HG03039 (cell line): ENCODE data around the gene MGAT4A.
"Not testable (repeated sequence)": the region's sequence is repeated elsewhere in the genome, so short reads cannot be mapped to it uniquely, and the experiment has no call there.

Source experiments
- ATAC-seq: cut with Tn5 transposase; IDR thresholded peaks from one replicate; pipeline ENCODE4 v1.9.1; 2021; ENCODE audit warnings: mild to moderate bottlenecking, moderate library complexity; ENCODE audit not compliant: unreplicated experiment

MGAT4A gene

DNA sequence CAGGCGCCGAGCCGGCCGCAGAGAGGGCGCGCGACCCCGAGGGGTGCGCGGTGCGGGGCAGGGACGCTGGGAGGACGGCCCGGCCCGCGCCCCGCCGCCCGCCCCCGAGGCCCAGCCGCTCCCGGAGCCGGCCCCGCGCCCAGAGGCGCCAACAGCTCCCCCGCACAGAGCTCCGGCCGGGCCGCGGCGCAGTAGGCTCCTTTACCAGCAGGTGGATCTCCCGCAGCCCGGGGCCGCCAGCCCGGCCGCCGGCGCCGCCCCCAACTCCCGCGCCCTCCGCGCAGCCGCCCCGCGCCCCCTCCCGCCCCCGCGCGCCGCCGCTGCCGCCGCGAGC, 258 bp downstream of the MGAT4A start:
- ATAC-seq: peak; percentile 47

DNA sequence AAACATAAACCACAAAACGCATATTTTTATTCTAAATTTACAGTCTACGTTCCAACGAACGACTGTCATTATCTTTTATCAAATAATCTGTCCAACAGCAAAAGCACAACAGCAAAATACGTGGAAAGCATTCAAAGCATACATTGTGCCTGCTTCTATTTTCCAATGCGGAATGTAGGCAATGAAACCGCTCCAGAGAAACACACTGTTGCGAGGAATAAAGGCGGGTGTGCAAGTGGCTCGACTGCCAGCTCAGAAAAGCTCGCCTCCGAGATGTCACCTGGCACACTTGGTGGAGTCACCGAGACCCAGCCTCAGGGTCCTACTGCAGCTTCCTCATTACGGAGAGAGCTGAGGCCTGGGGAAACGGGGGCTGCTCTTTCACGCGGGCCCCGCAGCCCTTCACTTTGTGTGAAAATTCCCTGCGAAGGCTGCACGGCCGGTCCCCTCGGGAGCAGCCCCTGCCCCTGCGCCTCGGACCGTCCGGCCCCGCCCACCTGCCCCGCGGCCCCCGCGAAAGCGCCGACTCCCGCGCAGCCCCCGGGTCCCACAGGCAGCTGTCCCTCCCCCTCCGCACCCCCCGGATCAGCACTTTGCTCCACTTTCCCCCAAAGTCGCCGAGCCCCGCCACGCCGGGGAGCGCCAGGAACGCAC, 752 bp downstream of the MGAT4A start:
- no peak for ATAC-seq

DNA sequence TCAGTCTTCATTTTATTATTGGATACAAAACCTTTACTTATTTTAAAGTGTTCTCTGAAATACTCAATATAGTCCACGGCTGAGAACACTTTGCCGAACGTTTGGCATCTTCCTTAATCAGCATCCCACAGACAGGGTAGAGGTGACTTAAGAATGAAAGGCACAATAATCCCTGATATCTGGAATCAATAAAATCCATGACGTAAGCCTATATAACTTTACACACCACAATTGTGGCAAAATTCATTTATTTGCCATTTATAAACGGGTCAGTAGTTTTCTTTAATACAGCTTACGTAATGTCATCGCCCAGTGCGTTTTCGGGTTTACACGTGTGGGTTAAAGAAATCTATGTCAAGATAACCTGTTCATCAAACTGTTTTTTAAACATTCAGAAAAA, 1.3 kb downstream of the MGAT4A start:
- no peak for ATAC-seq

DNA sequence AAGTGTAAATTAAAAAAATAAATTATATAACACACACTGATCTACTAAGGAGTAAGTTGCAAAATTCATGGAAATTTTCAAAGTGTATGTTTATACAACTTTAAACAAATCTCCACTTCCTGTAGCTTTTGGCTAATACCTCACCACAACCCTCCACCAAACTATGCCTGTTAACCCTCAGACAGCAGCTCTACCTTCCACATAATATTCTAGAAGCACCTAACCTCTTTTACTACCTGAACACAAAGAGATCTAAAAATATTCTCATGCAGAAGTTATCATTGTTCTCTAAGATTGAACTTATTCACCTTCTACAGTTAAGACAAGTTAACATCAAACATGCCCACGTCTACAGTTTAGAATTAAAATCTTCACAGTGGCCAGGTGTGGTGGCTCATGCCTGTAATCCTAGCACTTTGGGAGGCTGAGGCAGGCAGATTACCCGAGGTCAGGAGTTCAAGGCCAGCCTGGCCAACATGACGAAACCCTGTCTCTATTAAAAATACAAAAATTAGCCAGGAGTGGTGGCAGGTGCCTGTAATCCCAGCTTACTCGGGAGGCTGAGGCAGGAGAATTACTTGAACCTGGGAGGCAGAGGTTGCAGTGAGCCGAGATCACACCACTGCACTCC, 2.7 kb downstream of the MGAT4A start:
- ATAC-seq: not testable (repeated sequence)

DNA sequence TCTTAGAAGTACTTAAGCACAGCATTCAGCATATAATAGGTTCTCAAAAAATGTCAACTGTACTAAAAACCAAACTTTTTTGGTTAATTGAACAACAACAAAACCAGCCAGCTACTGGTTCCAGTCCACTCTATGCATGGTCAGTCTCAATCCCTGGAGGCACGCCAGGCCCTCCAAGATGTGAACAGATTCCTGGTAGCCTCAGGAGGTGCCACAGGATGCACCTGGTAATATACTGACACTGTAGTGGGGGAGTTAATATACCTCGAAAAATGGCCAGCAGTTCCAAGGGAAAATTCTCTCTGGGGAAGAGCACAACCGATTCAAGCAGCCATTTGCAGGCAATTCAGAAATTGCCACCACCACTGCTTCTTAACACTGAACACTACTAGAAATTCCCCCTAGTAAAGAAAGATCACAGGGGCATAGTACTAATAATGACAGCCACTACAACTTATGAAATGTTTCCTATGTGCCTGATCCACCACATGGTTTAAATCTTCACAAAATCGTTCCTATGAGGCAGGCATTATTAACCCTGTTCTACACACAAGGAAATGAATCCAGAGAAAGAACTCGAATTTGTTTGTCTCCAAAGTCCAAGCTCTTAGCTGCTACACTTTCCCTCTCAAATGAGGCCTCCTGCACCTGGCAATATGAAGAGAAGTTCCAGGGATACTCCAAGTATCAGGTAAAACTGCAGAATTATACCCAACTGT, 3.4 kb downstream of the MGAT4A start:
- ATAC-seq: no peak

DNA sequence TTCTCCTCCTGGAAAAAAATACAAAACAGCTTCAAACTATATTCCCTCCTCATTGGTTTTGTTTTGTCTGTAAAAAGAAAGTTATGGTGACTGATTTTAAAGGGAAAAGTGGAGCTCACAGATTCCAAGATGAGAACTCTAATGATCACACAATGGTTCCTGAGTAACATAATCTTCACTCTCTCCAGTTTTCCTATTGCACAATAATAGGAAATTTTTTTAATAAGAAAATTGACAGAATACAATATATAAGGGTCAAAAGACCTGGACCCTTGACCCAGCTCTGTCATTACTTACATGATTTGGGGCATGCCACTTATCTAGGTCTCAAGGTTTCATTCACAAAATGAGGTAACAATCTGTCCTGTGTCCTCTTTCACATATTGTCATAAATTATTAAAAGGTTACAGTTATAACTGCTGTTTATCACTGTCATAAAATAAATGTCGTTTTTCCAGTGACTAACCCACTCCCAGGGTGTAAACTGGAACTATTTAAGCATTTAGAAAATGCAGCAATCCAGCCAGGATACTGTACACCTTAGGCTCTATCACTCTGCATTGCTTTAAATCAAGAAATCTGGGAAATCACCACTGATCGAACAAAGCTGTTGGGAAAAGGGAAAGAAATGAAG, 4.1 kb downstream of the MGAT4A start:
- ATAC-seq: no peak

DNA sequence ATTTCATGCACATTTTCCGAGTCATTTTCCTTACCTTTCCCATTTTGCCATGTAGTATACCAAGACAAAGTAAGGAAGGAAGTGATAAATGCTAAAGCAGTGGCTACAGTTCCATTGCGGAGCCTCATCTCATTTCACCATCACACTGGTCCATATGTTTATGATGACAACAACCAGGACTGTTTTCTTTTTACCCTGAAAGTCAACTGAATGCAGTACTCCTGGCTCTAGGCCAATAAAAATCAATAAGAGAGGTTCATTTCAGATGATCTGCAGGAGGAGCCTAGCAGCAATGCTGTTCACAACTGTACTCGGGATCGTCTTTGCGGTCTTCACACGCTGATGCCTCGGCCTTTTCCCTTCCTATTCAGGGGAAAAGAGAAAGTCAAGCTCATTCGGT, 4.7 kb downstream of the MGAT4A start:
- no peak for ATAC-seq

DNA sequence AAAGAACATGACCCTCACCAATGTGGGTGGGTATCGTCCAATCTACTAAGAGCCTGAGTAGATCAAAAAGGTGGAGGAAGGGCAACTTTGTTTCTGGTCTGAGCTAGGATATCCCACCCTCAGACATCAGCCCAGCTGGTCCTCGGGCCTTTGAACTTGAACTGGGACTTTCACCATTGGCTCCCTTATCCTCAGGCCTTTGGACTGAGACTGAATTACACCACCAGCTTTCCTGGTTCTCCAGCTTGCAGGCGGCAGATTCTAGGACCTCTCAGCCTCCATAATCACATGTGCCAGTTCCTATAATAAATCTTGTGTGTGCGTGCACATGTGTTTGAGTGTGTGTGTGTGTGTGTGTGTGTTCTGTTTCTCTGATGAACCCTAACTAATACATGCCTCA, 10.6 kb downstream of the MGAT4A start:
- ATAC-seq: no peak

DNA sequence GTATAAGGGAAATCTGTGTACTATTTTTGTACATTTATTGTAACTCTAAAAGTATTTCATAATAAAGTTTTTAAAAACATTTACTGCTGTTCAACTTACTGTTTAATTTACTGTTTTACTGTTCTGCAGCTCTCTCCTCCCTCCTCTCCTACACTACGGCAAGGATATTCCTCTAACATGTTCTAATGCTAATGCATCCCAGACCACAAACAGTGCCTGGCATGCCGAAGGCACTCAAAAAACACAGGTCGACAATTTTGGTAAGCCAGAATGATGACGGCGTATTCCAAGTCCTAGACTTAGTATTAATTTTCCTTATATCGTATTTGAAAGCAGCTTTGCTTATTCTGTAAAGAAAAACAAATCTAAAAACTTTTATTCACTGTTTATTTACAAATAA, 13.3 kb downstream of the MGAT4A start:
- ATAC-seq: no peak

DNA sequence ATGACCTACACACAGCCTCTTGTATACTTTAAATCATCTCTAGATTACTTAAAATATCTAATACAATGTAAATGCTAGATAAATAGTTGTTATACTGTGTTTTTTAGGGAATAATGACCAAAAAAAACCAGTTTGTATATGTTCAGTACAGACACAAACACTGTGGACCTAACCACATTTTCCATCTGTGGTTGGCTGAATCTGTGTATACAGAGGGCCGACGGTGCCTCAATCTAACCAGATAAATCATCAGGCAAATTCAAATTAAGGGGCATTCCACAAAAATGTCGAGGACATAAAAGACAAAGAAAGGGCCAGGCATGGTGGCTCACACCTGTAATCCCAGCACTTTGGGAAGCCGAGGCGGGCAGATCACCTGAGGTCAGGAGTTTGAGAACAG, 14.1 kb downstream of the MGAT4A start:
- no peak for ATAC-seq

DNA sequence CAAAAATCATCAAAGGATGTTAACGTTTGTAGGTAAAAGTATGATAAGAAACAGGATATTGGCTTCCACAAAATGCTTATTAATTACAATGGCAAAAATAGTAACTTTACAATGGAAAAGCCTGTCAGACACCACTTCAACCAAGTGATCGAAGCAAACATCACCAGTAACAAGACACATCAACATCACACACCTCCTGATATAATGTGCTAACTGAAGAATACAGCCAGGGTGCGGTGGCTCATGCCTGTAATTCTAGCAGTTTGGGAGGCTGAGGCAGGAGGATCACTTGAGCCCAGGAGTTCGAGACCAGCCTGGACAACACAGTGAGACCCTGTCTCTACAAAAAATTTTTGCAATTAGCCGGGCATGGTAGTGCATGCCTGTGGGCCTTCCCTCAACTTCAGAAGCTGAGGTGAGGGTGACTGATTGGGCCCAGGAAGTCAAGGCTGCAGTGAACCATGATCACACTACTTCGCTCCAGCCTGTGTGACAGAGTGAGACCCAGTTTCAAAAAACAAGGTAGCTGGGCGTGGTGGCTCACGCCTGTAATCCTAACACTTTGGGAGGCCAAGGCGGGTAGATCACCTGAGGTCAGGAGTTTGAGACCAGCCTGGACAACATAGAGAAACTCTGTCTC, 15.0 kb downstream of the MGAT4A start:
- no peak for ATAC-seq

DNA sequence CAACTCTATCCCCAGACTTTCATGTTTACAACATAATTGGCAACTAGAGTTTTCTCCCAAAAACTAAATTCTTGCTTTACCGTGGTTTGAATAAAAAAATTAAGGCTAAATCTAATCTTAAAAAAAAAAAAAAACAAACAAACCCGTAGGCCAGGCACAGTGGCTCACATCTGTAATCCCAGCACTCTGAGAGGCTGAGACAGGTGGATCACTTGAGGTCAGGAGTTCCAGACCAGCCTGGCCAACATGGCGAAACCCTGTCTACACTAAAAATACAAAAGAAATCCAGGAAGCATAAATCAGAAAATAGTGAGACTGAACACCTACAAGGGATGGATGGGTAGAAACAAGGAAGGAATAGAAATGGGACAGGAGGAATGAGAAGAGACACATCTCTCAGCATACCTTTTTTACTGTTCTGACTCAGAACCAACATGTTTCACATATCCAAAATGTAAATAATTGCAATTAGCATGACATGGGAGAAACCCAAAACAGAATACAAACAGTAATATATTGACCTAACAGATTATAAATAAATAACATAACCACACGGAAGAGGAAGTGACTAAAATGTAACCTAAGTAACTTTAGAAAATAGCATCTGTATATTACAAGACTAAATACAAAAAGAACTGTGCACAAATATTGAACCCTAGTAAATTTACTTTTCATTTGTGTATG, 17.5 kb downstream of the MGAT4A start:
- ATAC-seq: peak; percentile 73

DNA sequence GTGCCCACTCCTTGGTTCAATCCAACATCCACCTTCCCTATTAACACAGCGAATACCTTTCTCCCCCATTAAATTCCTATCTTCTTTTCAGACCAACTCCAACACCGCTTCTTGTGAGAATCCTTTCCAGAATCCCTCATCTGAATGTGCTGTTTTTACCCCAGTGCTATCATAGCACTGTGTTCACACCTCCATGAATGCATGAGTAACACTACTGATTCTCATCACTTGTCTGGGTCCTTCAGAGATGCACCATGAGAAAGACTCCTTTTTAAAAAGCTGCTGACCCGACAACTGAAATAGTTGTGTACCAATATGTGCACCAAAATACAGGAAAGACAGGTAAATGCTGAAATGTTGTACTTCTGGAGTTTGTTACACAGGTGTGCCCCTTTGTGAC, 18.8 kb downstream of the MGAT4A start:
- ATAC-seq: no peak

DNA sequence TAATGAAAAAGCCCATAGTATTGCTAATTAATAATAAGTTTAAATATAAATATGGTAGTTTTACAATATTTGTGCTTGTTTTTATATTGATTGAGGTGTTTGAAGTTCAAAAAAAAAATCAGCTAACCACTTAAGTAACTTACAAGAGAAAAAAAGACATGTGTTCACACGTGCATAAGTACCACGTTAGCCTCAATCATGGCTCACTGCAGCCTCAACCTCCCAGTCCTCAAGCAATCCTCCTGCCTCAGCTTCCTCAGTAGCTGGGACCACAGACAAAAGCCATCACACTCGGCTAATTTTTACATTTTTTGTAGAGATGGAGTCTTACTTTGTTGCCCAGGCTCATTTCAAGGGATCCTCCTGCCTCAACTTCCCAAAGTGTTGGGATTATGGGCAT, 19.4 kb downstream of the MGAT4A start:
- no peak for ATAC-seq

DNA sequence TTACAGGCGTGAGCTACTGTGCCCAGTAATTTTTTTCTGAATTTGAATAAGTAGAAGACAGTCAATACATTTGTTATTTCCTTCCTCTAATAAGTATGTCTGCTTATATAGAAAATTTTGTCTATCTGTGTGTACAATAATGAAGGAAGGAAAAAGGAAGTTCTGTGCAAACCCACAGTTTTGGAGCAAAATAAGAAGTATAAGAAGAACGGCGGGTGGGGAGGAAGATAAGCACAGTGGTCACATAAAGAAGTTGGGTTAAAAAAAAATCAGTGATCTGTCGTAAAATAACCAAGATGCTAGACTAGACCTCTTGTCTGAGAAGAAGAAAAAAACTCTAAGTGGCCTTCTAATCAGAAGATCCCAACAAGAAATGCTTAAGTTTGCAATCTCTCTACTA, 20.2 kb downstream of the MGAT4A start:
- no peak for ATAC-seq

DNA sequence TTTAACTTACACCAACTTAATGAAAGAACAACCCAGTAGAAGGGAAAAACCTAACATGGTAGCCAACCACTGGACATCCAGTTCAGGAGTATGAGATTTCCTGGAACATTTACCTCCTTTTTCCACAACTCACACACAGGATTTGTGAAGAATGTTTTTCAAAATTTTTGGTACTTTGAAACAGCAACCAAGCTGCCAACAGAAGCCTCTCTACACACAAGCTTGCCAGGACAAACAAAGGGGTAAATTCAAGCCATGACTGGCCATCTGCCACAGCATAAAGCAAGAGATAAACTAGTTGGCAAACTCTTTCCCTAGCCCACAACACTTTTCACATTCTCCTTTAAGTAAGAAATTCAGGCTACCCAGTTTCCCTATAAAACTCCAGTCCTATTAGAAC, 21.4 kb downstream of the MGAT4A start:
- no peak for ATAC-seq

DNA sequence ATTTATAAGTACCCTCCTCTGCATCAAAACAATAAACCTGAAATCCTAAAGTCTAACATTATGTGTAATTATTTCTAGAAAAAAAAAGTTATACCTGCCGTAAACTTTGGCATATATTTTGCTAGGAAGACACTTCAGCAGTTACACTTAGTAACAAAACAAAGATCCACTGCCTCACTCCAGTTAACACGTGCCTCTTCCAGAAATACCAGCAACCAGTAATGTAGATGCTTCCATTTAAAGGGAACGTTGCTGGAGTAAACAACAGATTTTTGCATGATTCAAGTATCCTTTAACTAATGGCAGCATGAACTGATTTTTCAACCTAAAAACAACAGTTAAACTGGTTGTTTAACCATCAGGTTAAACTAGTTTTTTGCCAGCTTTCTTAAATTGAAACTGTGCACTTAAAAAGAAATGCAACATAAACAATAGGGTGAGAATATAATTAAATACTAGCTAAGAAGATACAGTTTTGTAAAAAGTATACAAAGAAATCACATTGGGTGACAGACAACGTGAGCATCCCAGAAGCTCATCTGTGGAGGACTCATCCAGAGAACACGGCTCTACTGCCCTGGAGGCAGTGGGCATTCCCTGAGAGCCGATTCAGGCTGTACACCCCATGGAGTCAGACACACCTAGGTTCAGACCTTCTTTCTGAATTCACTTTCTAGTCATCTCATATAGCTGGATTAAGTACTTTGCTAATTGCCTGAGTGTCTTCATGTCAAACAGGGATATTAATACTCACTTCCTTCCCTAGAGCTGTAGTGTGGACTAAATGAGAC, 22.3 kb downstream of the MGAT4A start:
- ATAC-seq: no peak

DNA sequence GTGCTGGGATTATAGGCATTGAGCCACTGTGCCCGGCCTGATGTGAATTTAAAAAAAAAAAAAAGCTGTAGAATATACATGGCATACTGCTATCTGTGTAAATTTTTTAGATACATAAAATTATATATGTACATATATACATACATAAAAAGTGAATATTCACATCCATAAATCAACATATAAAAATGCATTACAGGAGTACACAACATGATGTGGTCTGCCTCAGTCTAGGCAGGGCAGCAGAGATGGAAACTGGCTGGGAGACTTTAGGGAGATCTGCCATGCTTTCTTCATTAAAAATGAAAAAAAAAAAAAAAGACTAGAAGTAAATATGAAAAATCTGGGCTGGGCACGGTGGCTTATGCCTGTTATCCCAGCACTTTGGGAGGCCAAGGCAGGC, 24.3 kb downstream of the MGAT4A start:
- no peak for ATAC-seq

DNA sequence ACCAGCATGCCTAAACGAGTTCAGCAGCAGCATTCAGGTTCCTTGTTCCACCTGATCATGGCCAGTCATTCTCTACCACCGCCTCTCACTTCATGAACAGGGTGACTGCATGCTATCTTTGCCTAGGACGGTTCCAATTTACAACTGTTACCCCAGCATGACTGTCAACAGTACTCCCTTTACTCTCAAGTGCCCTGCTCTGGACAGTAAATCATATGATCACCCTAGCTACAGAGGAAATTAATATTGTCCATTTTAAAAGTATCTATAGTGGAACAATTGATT, 25.7 kb downstream of the MGAT4A start:
- no peak for ATAC-seq

DNA sequence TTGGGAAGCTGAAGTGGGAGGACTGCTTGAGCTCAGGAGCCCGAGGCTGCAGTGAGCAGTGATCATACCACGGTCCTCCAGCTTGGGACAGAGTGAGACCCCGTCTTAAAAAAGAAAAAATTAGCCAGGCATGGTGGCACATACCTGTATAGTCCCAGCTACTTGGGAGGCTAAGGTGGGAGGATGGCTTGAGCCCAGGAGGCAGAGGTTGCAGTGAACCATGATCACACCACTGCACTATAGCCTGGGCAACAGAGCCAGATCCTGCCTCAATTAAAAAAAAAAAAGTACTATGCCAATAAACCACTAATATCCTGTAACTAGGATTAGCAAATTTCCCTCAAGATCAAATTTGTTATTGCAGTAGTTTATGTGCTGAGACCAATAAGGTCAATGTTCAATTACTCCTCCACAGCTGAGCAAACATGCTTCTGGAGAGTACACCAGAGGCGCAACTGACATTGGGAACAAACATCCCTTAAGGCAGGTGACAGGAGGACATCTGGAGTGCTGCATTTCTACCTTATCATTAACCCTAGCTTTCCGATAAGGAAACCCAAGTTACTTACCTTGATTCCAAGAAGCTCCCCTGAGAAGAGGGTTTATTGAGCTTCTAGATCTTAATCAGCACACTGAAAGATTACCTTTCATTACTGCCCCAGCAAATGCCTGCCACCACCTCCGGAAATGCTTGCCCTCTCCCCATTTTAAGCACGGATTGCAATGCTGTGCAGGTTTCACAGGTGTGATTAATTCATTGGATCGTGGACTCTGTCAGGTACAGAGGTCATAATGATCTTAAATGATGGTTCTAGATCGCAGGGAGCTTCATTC, 26.2 kb downstream of the MGAT4A start:
- ATAC-seq: no peak
